GM10248 (cell line): ENCODE results near the gene CCDC33.

Source experiments
- CTCF ChIA-PET: fragments of 300-600 bp; sonication (Branson Sonifier 250); formaldehyde crosslinking; extraction: SDS; loops from one replicate; lab custom pipeline; 2021; ENCODE audit warnings: antibody characterized with exemption; lab: Yijun Ruan, JAX
- POLR2A ChIA-PET: fragments of 350-650 bp; sonication (Branson Sonifier 250); formaldehyde crosslinking; extraction: SDS; loops from one replicate; lab custom pipeline; 2020; ENCODE audit warnings: antibody characterized with exemption; lab: Yijun Ruan, JAX
- DNase-seq: peaks from one replicate; pipeline ENCODE4 v3.0.0; 2012; ENCODE audit errors: extremely low spot score
- TF ChIP-seq, protein P1 (sequence below): IDR thresholded peaks from 2 replicates; pipeline ENCODE4 v1.5.1; 2012; ENCODE audit warnings: mild to moderate bottlenecking, low read depth; ENCODE audit errors: extremely low read depth, missing control alignments, control extremely low read depth

CCDC33 gene

DNA sequence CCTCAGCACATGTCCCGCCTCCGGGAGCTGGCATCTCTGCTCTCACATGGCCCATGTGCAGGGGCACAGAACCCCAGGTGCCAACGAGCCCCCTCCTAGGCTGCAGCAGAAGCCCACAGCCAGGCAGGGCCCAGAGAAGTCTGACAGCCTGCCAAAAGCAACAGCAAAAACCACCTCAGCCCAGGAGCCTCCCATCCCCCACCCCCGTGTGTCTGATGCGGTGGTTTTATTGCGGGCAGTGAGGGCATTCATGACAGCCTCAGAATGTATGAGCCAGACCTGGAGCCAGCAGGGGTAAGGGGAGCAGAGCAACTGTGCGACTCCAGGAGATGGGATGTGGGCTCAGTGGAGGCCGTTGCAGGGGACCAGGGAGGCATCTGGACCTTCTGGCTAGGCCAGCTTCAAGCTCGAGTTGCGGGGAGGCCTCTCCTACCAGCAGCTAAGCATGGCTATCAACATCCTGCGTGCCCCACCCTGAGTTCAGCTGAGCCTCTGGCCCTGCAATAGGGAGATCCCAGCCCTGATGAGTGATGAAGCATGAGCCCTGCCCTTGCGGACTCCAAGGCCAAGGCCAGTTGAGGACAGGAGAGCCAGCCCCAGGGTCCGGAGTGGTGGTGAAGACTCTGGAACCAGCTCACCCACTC lies 78.8 kb downstream of the CCDC33 start:
- ChIA-PET CTCF (interaction anchor here (1.2 to 8.2 kb wide), 3 partner anchors 6 to 181 kb away, joined by 3 to 100 read pairs (median 3); no protein-coding TSS in a partner anchor), POLR2A (no interaction called here)
- DNase-seq = no peak
- TF ChIP-seq, protein P1, sequence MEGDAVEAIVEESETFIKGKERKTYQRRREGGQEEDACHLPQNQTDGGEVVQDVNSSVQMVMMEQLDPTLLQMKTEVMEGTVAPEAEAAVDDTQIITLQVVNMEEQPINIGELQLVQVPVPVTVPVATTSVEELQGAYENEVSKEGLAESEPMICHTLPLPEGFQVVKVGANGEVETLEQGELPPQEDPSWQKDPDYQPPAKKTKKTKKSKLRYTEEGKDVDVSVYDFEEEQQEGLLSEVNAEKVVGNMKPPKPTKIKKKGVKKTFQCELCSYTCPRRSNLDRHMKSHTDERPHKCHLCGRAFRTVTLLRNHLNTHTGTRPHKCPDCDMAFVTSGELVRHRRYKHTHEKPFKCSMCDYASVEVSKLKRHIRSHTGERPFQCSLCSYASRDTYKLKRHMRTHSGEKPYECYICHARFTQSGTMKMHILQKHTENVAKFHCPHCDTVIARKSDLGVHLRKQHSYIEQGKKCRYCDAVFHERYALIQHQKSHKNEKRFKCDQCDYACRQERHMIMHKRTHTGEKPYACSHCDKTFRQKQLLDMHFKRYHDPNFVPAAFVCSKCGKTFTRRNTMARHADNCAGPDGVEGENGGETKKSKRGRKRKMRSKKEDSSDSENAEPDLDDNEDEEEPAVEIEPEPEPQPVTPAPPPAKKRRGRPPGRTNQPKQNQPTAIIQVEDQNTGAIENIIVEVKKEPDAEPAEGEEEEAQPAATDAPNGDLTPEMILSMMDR = no peak

DNA sequence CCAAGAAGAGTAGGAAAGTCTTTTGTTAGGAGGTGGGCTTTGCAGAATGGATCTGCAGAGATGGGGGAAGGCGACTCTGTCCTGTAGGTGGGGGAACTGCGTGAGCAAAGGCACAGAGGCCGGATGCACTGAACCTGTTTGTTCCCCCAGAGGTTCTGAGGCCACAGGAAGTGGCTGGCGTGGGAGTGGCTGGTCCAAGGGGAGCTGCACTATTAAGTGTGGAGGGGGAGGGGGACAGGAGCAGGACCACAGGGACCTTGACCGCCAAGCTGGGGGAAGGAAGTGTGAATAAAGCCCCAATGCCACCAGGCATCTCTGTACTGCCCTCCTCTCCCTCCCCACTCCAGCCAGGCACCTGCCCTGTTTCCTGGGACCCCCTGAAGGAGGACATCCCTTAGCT lies 79.5 kb downstream of the CCDC33 start:
- ChIA-PET CTCF (interaction anchor here (0.6 to 1.3 kb wide), 4 partner anchors 8 to 183 kb away, joined by 3 to 4 read pairs (median 3); no protein-coding TSS in a partner anchor), POLR2A (no interaction called here)
- peak; percentile 65 for DNase-seq
- TF ChIP-seq, protein P1 = no peak

DNA sequence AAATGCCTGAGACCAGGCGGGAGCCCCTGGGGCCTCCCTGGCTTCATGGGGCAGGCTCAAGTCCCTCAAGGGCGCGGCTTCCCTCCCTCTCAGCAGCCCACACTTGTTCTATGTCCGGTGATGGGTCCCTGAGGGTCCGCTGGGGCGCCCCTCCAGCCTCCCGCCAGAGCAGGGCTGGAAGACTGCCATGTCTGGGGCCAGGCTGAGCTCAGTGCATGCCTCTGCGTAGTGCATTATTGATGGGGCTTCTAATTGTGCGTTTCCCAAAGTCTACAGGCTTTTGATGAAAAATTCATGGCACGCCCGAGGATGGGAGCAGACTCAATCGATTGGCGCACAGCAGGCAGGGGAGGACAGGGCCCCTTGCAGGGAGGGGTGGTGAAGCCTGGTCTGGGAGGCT lies 80.0 kb downstream of the CCDC33 start:
- TF ChIP-seq, protein P1 = no peak
- POLR2A ChIA-PET = no interaction called here
- CTCF ChIA-PET = interaction anchor here (1.0 kb wide), 1 partner anchor 9 kb away, joined by 4 read pairs; no protein-coding TSS in a partner anchor
- no peak for DNase-seq

DNA sequence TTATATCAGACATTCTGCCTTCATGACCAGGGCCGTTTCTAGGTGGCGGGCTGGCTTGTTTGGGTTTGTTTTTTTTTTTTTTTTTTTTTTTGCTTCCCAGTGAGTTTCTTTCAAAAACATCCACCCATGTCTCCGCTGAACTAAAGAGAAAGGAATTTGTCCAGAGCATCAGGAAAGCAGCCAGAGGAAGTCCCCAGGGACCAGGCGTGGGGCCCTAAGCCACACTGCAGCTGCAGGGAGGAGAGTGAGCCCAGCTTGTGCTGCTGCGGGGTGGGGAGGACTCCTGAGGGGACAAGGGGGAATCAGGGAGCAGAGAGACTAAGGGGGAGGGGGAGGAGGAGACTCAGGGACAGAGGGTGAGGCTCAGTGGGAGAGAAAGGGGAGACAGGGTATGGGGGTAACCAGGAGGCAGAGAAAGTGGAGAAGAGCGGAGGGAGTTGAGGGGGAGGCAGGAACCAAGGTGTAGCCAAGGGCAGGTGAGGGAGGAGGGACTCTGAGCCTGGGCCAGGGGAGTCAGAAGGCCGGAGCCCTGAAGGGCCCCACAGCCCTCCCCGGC lies 81.8 kb downstream of the CCDC33 start:
- ChIA-PET POLR2A (interaction anchor here (0.8 kb wide), 1 partner anchor 142 kb away, joined by 6 read pairs; no protein-coding TSS in a partner anchor), CTCF (interaction anchor here (6.9 to 8.5 kb wide), 2 partner anchors 7 to 190 kb away, joined by 78 to 100 read pairs; partner anchors contain the start of gene ISLR2)
- no peak for DNase-seq
- TF ChIP-seq, protein P1 = no peak

DNA sequence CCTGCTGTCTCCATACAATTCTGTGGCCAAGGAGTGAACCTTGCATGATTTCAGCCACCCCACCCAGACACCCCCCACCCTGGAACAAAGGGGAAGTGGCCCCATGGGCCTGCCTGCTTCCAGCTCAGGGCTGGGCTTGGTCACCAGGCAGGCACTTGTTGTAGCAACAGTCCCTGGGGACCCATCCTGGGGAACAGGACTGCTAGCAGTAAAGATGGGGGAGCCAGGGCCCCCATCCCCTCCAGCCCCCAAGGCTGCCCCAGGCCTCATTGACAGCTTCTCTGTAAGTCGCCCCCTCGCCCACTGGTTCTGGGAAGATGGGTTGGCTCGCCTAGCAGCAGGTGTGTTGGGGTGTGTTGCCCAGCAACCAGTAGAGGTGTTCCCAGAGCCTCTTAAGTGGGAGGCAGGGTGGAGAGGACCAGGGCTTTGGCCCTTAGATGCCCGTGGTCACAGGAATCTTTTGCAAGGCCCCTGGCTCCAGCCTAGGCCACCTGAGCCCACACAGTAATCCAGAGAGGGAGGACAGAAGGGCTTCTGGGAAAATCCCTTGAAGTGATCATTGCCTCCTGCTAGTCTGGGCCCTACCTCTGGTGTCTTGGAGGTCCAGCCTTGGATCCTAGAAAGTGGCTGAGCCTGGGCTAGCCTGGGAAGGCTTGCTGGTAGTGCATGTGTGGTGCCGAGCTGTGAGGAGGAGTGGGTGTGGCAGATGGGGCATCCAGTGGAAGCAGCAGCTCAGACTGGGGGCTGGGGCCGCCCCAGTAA lies 82.4 kb downstream of the CCDC33 start:
- no peak for DNase-seq
- TF ChIP-seq, protein P1 = no peak
- ChIA-PET CTCF (interaction anchor here (1.6 to 8.5 kb wide), 6 partner anchors 8 to 346 kb away, joined by 3 to 100 read pairs (median 36); partner anchors contain the start of gene ISLR2), POLR2A (interaction anchor here (0.8 kb wide), 1 partner anchor 142 kb away, joined by 6 read pairs; no protein-coding TSS in a partner anchor)

DNA sequence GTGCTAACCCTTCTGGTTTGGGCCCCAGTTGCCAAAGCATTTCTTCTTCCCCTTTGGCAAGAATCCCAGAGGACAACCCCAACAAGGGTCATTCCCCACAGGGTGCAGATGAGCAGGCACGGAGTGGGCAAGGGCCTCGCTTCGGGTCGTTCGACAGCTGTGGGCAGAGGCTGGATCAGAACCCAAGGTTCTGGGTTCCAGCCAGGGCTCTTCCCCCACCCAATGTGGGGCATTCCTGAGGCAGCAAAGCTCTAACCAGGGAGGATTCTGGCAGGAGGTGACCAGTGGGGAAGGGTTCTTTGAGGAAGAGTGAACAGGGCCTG lies 83.0 kb downstream of the CCDC33 start:
- CTCF ChIA-PET = interaction anchor here (1.6 to 8.5 kb wide), 6 partner anchors 8 to 346 kb away, joined by 3 to 100 read pairs (median 36); partner anchors contain the start of gene ISLR2
- POLR2A ChIA-PET = no interaction called here

More for the DNA sequence above, 83.0 kb downstream of the CCDC33 start:
- no peak for DNase-seq
- TF ChIP-seq, protein P1 = no peak
